K562 (cell line): ENCODE data around the gene AKT2. TPM values are rescaled to one million over a fixed set of nuclear protein-coding genes. Genes with fewer than 3 reads are reported as not detected.

Experiments
- ATAC-seq: fragments of 200-7000 bp; cut with Tn5 transposase; 3 replicates; pipeline ENCODE4 v1.9.1; 2020; ENCODE audit warnings: moderate library complexity
- BruUV-seq: library from RNA; stranded (reverse); fragments of 400-500 nt; replicated peaks from 2 replicates; lab custom pipeline; 2021; lab: Mats Ljungman, UMichigan
- CTCF ChIA-PET: fragments of 300-600 bp; formaldehyde crosslinking; extraction: SDS; loops from one replicate; lab custom pipeline; 2021; ENCODE audit warnings: low intra/inter-chr PET ratio; lab: Yijun Ruan, JAX
- POLR2A ChIA-PET: fragments of 300-600, 350-650 bp; sonication (Branson Sonifier 250); formaldehyde crosslinking; extraction: SDS; loops from one replicate; lab custom pipeline; 2021; ENCODE audit warnings: antibody characterized with exemption, inconsistent platforms; lab: Yijun Ruan, JAX
- DNase-seq, 4 experiments: peaks; one replicate each; pipeline versions ENCODE4 v3.0.0 to v3.0.0-alpha.2; 2011 to 2018; ENCODE audit warnings: low spot score in 3 of 4, mixed read lengths in 3 of 4; ENCODE audit errors: extremely low read depth in 1 of 4
- FAIRE-seq: peaks from 2 replicates; lab custom pipeline; 2011; peaks lifted over from hg19 to GRCh38; lab: Jason Lieb, UNC
- H2AFZ ChIP-seq: 2 replicates; pipeline ENCODE4 v1.6.0; 2011; ENCODE audit warnings: low read depth, low read length, control low read depth, inconsistent platforms
- H3K27ac ChIP-seq: fragments of 200-600 bp; 3 replicates; pipeline ENCODE4 v1.8.0; 2011; ENCODE audit warnings: low read depth, mild to moderate bottlenecking, control low read depth, inconsistent platforms, low read length, moderate library complexity, mixed read lengths; ENCODE audit errors: extremely low read depth
- H3K27me3 ChIP-seq, 2 experiments: fragments of 300-600 bp in 1 of 2; 2 replicates in 1 of 2; 3 replicates in 1 of 2; pipeline versions ENCODE4 v1.6.0 to v1.8.0; 2011; ENCODE audit warnings: inconsistent platforms in 2 of 2, low read length in 2 of 2, mild to moderate bottlenecking in 1 of 2, mixed read lengths in 1 of 2, moderate library complexity in 1 of 2; ENCODE audit not compliant: control insufficient read depth in 2 of 2, insufficient read depth in 2 of 2
- H3K36me3 ChIP-seq: fragments of 300-600 bp; 3 replicates; pipeline ENCODE4 v1.8.0; 2011; ENCODE audit warnings: mild to moderate bottlenecking, low read length, inconsistent platforms; ENCODE audit not compliant: control insufficient read depth, insufficient read depth
- H3K4me1 ChIP-seq, 2 experiments: fragments of 200-600 bp in 1 of 2; replicated peaks in 1 of 2; 2 replicates in 1 of 2; 3 replicates in 1 of 2; pipeline versions ENCODE4 v1.5.1 to v1.8.0; 2011; ENCODE audit warnings: inconsistent platforms in 2 of 2, low read length in 2 of 2, mild to moderate bottlenecking in 1 of 2, mixed read lengths in 1 of 2, moderate library complexity in 1 of 2; ENCODE audit not compliant: control insufficient read depth in 2 of 2, insufficient read depth in 2 of 2
- H3K4me2 ChIP-seq: 2 replicates; pipeline ENCODE4 v1.6.1; 2011; ENCODE audit warnings: low read length, control low read depth, inconsistent platforms, mixed read lengths; ENCODE audit not compliant: insufficient read depth
- H3K4me3 ChIP-seq: fragments of 200-600 bp; sonication (generic), shearing (Covaris generic); 2 replicates; pipeline ENCODE4 v1.5.1; 2016; ENCODE audit warnings: control low read depth, inconsistent platforms
- H3K79me2 ChIP-seq: fragments of 200-600 bp; 3 replicates; pipeline ENCODE4 v1.8.0; 2011; ENCODE audit warnings: low read length, inconsistent platforms; ENCODE audit not compliant: control insufficient read depth, insufficient read depth
- H3K9ac ChIP-seq, 2 experiments: 2 replicates each; pipeline versions ENCODE4 v1.6.0 to v1.6.1; 2011; ENCODE audit warnings: low read depth in 2 of 2, low read length in 2 of 2, control low read depth in 1 of 2, inconsistent platforms in 1 of 2, mild to moderate bottlenecking in 1 of 2, mixed read lengths in 1 of 2; ENCODE audit not compliant: insufficient read depth in 1 of 2
- H3K9me1 ChIP-seq: one replicate; pipeline ENCODE4 v1.6.0; 2011; ENCODE audit warnings: inconsistent platforms, mild to moderate bottlenecking, low read length, moderate library complexity; ENCODE audit not compliant: control insufficient read depth, insufficient read depth
- H3K9me3 ChIP-seq: replicated peaks from 2 replicates; pipeline ENCODE4 v1.5.1; 2011; ENCODE audit warnings: low read depth, low read length, inconsistent platforms; ENCODE audit not compliant: control insufficient read depth, insufficient read depth
- H4K20me1 ChIP-seq: replicated peaks from 2 replicates; pipeline ENCODE4 v1.6.1; 2011; ENCODE audit warnings: low read length, inconsistent platforms, mixed read lengths; ENCODE audit not compliant: control insufficient read depth, insufficient read depth
- BMI1 ChIP-seq: fragments of 150-350 bp; IDR thresholded peaks from 2 replicates; pipeline ENCODE4 v1.6.1; 2014; ENCODE audit warnings: low read length
- ETV6 ChIP-seq, 3 experiments: fragments of 150-350 bp in 1 of 3; sonication (generic) in 1 of 3; formaldehyde crosslinking in 1 of 3; IDR thresholded peaks; 2 replicates each; pipeline versions ENCODE4 v1.6.1 to v1.8.0; 2014 to 2022; ENCODE audit warnings: borderline replicate concordance in 2 of 3, low read depth in 2 of 3, antibody characterized with exemption in 1 of 3, low read length in 1 of 3, mild to moderate bottlenecking in 1 of 3, missing genetic modification reagents in 1 of 3
- KDM5B ChIP-seq: fragments of 200-600 bp; sonication (generic); IDR thresholded peaks from 2 replicates; pipeline ENCODE4 v1.6.1; 2012; ENCODE audit warnings: low read depth, mild to moderate bottlenecking, moderate library complexity, low read length, control low read depth, inconsistent platforms; ENCODE audit not compliant: insufficient replicate concordance
- NFIX ChIP-seq: fragments of 250-450 bp; sonication (Bioruptor Pico); IDR thresholded peaks from 2 replicates; pipeline ENCODE4 v1.4.0; 2020; ENCODE audit warnings: low read depth, mild to moderate bottlenecking, moderate library complexity
- PATZ1 ChIP-seq: fragments of 250-450 bp; sonication (Bioruptor Pico); IDR thresholded peaks from 2 replicates; pipeline ENCODE4 v1.5.0; 2020; ENCODE audit warnings: mild to moderate bottlenecking, borderline replicate concordance
- PHTF2 ChIP-seq: fragments of 250-450 bp; sonication (Bioruptor Pico); IDR thresholded peaks from 2 replicates; pipeline ENCODE4 v1.5.0; 2021; ENCODE audit warnings: mild to moderate bottlenecking
- POLR3A ChIP-seq: IDR thresholded peaks from 2 replicates; pipeline ENCODE4 v1.6.1; 2011; ENCODE audit warnings: borderline replicate concordance, mild to moderate bottlenecking, moderate library complexity; ENCODE audit not compliant: insufficient read length, insufficient read depth; ENCODE audit errors: extremely low read depth
- PRPF4 ChIP-seq: fragments of 200-400 bp; formaldehyde crosslinking; IDR thresholded peaks from one replicate; pipeline ENCODE4 v1.6.1; 2017; ENCODE audit warnings: low read length, low read depth, mild to moderate bottlenecking; ENCODE audit not compliant: insufficient read depth, poor library complexity, severe bottlenecking
- PYGO2 ChIP-seq: fragments of 450-650 bp; IDR thresholded peaks from 2 replicates; pipeline ENCODE4 v1.6.1; 2016; ENCODE audit warnings: mild to moderate bottlenecking, missing genetic modification characterization, moderate library complexity, missing compliant biosample characterization
- SMARCB1 ChIP-seq: IDR thresholded peaks from 2 replicates; pipeline ENCODE4 v1.6.1; 2011; ENCODE audit warnings: improper control_type of control experiment, low read depth; ENCODE audit not compliant: insufficient read length
- TRIM24 ChIP-seq, 2 experiments: fragments of 450-650 bp; IDR thresholded peaks; 2 replicates each; pipeline ENCODE4 v1.6.1; 2016
- ZHX1 ChIP-seq: fragments of 150-350 bp; conservative IDR thresholded peaks from 2 replicates; pipeline ENCODE4 v1.6.1; 2014; ENCODE audit warnings: low read length
- ZNF274 ChIP-seq: IDR thresholded peaks from 2 replicates; pipeline ENCODE4 v1.6.1; 2011; ENCODE audit warnings: low read depth, mild to moderate bottlenecking, low read length, moderate library complexity, borderline replicate concordance
- ZNF511 ChIP-seq: sonication (generic); formaldehyde crosslinking; IDR thresholded peaks from 2 replicates; pipeline ENCODE4 v1.8.0; 2022; ENCODE audit warnings: mild to moderate bottlenecking, missing genetic modification reagents
- ZNF561 ChIP-seq: fragments of 450-650 bp; formaldehyde crosslinking; conservative IDR thresholded peaks from 2 replicates; pipeline ENCODE4 v1.4.0; 2020; ENCODE audit warnings: mild to moderate bottlenecking, moderate library complexity
- ZNF668 ChIP-seq: fragments of 250-450 bp; sonication (Bioruptor Pico); IDR thresholded peaks from 2 replicates; pipeline ENCODE4 v1.8.0; 2022; ENCODE audit warnings: mild to moderate bottlenecking, inconsistent platforms
- WGBS: fragments of 100-300 bp; shearing (Covaris generic); methylation state at CpG from one replicate; pipeline ENCODE4 v1.1.6; 2016; ENCODE audit warnings: low coverage, mixed read lengths; ENCODE audit not compliant: insufficient coverage; ENCODE audit errors: missing lambda C conversion rate; 5-methylcytosine and 5-hydroxymethylcytosine counted together
- in situ Hi-C: fragments of 300-500 bp; cut with MboI; formaldehyde crosslinking; loops from 4 replicates; pipeline ENCODE4 v1.15.0; 2018; ENCODE audit warnings: inconsistent platforms, mixed read lengths
- intact Hi-C: fragments of 100-400 bp; cut with micrococcal nuclease; formaldehyde crosslinking; loops from 2 replicates; pipeline ENCODE4 v1.14.2; 2022
- polyA plus RNA-seq, 8 experiments: library from polyadenylated mRNA; depleted of rRNA in 4 of 8; stranded (reverse) in 5 of 8; unstranded in 3 of 8; fragments of >200 nt; fragmentation: Nextera tagmentation in 2 of 8; fragmentation: Illumina TruSeq in 1 of 8; extraction: Ambion mirVana in 2 of 8; extraction: Trizol in 1 of 8; gene quantifications; 2 replicates each; pipeline versions ENCODE4 v1.2.1 to v1.2.3, GENCODE V29; 2011 to 2014; ENCODE audit warnings: inconsistent platforms in 1 of 8, missing spikeins in 1 of 8
- total RNA-seq, 7 experiments: library from RNA; depleted of rRNA in 6 of 7; stranded (reverse); fragments of >200 nt in 6 of 7; fragmentation: Illumina TruSeq in 2 of 7; extraction: Trizol in 2 of 7; gene quantifications; 2 replicates each; pipeline versions ENCODE4 v1.2.1 to v1.2.3, GENCODE V29; 2011 to 2021; ENCODE audit warnings: low replicate concordance in 1 of 7

AKT2 gene
- total and polyA plus RNA-seq, 9 of the 15 experiments (the other 6 are each of a cell fraction or from before 2014, with no cell fraction given) = 1.1 to 132 (median 67.7) TPM

GRCh38 chr19:40245506-40246128, 39.5 kb downstream of the AKT2 start:
- no TSS peak for BruUV-seq
- Histone ChIP-seq H3K9me1 (peaks cover 4% of the 10 kb centered on the region), H3K4me2 (no peak overlapping the region), H3K27me3 (no peaks in the 10 kb centered on the region), H4K20me1 (peaks cover 4% of the 10 kb centered on the region; the same call in 1 of the 2 replicates), H3K27ac (no peak overlapping the region), H3K4me1 (peaks cover 0 to 15% of the 10 kb centered on the region in 2 experiments; a peak in 2 of 5 replicates), H3K9me3 (no peaks in the 10 kb centered on the region), H3K36me3 (peaks cover 69% of the 10 kb centered on the region; the same call in 2 of the 3 replicates), H3K4me3 (no peak overlapping the region), H3K9ac (peak overlapping the region in 1 of 2 experiments; percentile 72; a peak in 1 of 4 replicates), H2AFZ (no peak overlapping the region), H3K79me2 (peaks cover 32% of the 10 kb centered on the region)
- ChIA-PET POLR2A (interaction anchor here (1.7 kb wide), 1 partner anchor 9 kb away, joined by 5 read pairs; no protein-coding TSS in a partner anchor), CTCF (no interaction called here)
- no peak for FAIRE-seq
- no peak for DNase-seq
- intact Hi-C loops (no loop called here), in situ Hi-C loops (no loop called here)
- ATAC-seq = no peak
- WGBS = 97% methylated on average over 7 of the region's 9 CpGs
- TF ChIP-seq ZNF561 (CRISPR knock-in tag) (no peak), TRIM24 (IDR thresholded peaks at IDR 0.05) (no peak), ZNF511 (no peak), PHTF2 (CRISPR knock-in tag) (no peak), NFIX (CRISPR knock-in tag) (no peak), PYGO2 (tag) (no peak), KDM5B (no peak), POLR3A (no peak), ZNF274 (no peak), ZHX1 (no peak), SMARCB1 (no peak), BMI1 (no peak), PRPF4 (no peak), ZNF668 (no peak), PATZ1 (CRISPR knock-in tag) (no peak), ETV6 (IDR thresholded peaks at IDR 0.05; ENCODE audit: borderline replicate concordance in 1 of 2, low read depth in 2 of 2, low read length in 1 of 2) (no peak), ETV6 (CRISPR knock-in tag; IDR thresholded peaks at IDR 0.05; ENCODE audit: borderline replicate concordance) (no peak)
